Stimulated activated CD8-positive, alpha-beta memory T cell treated with anti-CD3 and anti-CD28 coated beads, Interleukin-4, amount 100 ng/mL, for 4 hours (primary cell): ENCODE data around the gene CYP11A1.
"Not testable (repeated sequence)": the region's sequence is repeated elsewhere in the genome, so short reads cannot be mapped to it uniquely, and the experiment has no call there.

Experiments
- DNase-seq, 2 donors: peaks; one replicate each; pipeline ENCODE4 v3.0.0-alpha.2; 2020; ENCODE audit warnings: low read depth in 2 of 2, low spot score in 1 of 2

Gene CYP11A1

DNA sequence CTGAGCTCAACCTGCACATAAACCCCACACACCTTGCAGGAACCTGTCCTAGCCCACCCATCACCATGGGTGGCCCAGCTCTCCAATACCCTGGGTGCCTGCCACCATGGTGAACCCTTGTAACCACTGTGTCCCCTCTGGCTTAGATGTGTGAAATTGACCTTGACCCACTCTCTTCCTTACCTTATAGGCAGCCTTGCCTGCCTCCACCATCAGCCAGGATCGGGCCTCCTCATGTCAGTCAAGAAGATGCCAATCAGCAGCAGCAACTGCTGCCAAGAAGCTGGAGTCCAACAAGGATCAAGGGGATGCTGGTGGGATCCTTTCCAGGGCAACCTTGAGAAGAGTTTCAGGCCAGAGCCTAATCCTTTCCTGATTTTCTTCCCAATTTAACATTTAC lies 8.8 kb upstream of the CYP11A1 start:
- no peak for DNase-seq

DNA sequence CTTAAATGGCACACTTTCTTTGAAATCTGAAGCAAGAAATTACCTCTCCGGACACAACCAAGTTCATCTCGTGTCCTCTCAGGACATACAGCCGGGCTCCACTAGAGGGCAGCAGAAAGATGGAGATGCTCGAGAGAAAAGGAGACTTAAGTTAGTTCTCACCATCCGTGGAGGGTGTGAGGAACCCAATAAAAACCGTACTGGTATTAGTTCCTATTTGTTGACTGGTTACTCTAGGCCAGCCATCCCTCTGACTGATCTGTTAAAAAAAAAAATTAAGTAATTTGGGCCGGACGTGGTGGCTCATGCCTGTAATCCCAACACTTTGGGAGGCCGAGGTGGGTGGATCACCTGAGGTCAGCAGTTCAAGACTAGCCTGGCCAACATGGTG lies 7.9 kb upstream of the CYP11A1 start:
- DNase-seq: peak; percentile 68 to 76

DNA sequence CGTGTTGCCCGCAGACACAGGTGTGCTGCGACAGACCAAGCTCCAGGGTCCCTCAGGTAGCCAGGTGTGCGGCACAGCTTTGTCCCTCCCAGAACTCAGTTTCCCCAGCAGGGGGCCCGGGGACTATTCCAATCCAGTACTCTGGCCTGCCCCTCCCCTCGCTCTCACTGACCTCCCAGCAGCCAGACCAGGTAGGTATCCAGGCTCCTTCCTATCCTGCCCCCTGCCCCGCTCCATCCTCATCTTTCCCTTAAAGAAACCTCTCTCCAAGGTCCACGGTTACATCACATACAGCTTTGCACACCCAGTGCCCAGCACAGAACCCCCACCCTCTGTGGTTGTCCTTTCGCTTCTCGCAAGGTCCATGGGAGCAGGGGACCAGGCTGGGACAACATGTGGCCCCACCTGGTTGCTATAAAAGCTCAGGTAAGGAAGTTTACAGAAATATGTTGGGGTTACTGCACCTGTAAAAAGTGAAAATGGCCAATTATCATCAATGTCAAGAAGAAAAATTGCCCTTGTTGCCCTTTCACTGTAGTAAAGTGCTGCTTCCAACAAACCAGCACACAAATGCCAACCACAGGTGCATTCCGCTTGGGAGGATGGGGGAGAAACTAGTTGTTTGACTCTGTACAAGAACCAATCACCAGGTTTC lies 7.3 kb upstream of the CYP11A1 start:
- DNase-seq: no peak

DNA sequence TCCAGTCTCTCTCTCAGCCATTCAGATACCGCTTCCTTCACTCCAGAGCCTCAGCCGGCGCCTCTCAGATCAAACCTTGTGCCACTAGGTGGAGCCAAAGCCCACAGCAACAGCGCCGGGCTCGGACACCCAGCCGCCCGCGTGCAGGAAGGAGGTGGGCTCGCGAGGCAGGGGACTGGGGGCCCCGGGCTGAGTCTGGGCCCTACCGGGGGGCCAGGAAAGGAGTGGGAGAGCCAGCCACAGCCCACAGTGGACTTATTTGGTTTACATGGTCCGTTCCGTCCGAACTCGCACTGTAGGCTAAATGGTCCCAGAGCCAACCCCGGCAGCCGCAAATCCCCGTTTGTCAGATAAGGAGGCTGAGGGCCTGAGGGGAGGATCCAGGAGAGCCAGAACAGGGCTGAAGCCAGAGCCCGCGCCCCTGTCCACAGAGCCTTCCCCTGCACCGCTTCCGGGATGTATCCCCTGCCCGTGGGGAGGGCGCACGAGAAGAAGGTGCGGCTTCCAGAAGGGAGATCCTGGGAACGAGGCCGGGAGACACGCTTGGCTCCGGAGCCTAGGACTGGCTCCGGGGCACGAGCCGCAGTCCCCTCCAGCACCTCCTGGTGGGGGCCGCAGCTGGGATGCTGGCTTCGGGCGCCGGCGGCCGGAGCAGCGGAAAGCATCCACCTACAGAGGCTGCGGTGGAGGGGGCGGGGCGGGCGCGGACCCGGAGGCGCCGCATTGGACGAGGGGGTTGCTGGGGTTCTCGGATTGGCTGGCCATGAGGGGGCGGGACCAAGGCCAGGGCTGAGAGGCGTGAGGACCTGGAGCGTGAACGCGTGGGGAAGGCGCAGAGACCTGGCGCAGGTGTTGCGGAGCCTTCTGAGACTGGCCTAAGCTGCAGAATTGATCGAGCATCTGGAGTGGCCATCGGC lies 6.5 kb upstream of the CYP11A1 start:
- peak; percentile 91 to 92 for DNase-seq

DNA sequence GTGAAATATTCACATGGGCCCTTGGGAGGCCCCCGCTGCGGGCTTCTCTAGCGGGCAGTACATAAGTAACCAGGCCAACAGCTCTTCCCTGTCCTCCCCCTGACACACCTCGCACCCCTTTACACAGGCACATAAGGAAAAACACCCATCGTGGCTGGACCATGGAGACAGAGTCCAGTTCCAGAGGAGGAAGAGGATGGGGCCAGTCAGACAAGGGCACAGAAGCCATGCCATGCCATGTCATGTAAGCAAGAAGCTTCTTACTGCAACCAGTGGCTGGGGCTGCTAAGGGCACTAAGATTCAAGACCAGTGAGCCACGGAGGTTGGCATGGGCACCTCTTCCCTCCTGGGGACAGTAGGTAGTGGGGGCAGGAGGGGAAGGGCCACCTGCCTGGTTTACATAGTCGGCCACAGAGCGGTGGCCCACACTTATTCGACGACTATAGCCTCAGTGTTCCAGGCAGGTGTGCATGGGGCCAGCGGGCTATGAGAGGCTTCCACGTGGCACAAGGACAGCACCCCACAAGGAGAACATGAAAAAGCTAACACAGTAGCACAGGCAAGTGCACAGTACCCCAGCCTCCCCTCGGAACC lies 5.7 kb upstream of the CYP11A1 start:
- DNase-seq: no peak

DNA sequence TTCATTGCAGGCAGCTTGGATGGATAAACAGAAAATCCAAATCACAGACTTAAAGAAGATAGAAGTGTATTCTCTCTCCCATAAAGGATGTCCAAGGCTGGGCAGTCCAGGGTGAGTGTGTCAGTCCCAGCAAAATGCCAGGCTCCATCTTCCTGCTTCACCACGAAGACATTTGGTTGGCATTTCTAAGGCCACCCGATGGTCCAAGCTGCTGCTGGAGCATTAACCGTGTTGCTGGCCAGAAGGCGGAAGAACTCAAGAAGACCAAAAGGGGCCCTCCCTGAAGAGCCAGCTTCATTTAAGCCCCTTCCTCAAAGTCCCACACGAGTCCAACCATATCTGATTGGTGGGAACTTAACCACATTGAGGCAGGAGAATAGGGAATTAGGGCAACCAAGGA lies 3.0 kb upstream of the CYP11A1 start:
- DNase-seq: no peak

DNA sequence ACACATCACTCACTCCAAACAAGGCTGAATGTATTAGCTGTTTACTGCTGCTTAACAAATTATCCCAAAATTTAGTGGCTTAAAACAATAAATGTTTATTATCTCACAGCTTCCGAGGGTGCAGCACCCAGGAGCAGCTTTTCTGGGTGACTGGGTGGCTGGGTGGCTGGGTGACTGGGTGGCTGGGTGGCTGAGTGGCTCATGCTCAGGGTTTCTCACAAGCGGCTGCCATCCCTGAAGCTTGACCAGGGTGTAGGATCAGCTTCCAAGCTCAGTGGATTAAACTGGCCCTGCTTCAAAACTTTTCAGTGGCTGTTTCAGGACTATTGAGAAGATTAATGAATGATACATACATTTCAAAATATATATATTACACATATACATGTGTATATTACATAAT lies 2.3 kb upstream of the CYP11A1 start:
- DNase-seq: no peak

DNA sequence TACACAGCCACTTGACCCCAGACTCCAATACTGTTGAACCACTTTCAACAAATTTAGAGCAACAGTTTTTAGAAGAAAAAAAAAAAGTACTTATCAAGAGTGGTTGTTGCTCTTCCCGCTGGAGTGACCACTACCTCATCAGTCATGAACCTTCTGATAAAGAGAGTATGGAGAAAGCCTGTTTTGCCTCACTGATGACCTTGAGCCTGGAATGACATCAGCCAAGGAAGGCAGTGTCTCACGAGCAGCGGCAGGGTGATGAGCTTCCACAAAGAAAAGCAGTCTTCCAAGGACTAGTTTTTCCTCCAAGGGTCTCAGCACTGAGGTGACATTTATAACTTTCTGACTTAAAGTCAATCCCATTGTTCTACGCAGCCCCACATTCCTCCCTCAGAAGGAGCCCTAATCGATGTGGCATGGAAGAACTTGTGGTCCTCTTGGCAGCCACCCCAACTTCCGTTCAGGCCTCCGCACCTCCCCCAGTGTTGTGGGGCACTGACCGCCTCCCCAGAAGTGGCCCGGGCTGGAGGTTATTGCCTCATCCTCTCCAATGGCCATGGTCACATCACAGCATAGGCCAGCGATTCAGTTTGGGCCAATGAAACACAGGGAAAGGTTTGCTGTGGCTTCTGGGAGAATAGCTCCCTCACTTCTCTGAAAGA lies 1.8 kb upstream of the CYP11A1 start:
- DNase-seq: no peak

DNA sequence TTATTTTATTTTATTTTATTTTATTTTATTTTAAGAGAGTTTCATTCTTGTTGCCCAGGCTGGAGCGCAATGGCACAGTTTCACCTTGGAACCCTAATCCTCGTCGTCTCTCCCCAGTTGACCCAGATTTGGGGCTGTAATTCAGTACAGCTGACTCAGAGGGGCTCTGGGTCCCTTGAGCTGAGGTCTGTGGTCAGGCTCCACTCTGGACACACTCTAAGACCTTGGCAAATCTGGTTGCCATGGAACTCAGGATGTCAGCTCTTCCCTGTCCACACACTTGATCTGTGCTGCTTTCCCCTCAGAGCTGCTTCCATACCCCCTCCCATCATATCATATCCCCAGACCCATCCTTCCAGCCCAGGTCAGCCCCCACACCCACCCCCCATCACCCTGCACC lies 675 bp upstream of the CYP11A1 start:
- DNase-seq: no peak

DNA sequence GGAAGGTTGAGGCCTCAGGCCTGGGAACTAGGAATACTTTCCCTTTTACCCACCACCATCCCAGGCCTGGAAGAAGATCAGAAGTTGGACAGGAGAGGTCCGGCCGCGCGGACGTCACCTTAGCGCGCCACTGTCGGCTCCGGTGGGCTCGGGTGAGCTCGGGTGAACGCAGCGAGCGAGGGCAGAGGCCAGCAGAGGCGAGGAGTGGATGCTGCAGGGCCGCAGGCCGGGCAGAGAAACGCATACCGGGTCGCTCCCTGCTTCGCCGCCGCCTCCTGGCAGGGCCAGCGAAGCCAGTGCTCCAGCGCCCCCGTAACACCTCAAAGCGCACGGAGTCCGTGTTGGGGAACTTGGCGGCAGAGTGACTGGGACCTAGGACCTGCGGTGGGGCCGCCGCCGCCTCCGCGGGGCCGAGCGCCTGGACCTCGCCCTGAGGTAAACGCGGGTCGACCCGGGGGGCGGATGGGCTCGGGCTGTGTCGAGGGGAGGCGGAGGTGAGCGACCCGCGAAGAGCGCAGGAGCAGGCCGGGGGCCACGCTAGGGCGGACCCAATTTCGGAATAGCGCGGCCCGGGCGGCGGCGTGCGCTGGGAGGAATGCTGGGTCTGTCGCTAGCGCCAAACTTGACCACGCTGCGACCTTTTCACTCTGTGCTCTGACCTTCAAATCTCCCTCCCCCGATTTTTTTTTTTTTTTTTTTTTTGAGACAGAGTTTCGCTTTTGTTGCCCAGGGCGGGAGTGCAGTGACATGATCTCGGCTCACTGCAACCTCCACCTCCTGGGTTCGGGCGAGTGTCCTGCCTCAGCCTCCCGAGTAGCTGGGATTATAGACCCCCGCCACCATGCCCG lies 1.6 kb downstream of the CYP11A1 start:
- no peak for DNase-seq

DNA sequence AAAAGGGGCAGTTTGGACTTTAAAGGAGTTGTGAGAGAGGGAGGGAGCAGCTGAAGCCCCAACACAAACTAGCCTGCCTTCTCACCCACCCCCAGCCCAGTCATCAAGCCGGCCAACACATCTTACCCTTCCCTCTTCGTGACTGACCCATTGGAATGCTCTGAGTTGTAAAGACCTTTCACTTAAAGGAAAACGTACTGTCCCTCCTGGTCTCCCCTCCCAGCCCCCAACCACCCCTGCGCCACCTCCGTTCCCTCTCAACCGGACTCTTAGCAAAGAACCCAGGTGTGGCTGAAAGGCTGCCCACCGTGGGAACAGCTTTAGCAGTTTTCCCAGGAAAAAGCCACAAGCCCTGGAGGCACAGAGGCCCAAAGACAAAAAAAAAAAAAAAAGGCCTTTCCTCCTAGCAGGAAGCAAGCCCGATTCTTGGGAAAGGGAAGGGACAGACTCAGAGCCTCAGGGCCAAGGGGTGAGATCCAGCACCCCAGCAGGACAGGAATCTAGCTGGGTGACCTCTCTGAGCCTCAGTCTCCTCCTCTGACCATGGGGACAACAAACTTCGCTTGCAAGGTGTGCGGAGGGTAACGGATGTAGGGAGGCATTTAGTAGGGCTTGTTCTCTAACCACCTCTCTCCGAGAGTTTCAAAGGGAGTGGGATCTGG lies 2.4 kb downstream of the CYP11A1 start:
- no peak for DNase-seq

DNA sequence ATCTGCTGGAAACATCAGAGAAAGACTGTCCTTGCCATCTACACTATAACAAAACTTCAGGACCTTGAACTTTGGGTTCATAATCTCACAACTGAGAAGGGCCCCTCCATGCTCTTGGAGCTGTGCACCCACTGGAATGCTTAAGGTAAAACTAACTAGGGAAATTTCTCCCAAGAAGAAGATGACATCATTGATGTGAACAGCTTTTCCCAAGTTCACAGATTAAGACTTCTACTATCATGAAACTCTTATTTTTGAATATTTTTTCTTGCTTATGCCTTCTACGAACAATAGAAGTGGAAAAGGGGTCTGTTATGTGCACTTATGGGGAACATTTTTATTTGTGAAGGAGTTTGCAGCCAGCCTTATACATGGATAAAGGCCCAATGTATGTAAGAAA lies 5.0 kb downstream of the CYP11A1 start:
- no peak for DNase-seq

DNA sequence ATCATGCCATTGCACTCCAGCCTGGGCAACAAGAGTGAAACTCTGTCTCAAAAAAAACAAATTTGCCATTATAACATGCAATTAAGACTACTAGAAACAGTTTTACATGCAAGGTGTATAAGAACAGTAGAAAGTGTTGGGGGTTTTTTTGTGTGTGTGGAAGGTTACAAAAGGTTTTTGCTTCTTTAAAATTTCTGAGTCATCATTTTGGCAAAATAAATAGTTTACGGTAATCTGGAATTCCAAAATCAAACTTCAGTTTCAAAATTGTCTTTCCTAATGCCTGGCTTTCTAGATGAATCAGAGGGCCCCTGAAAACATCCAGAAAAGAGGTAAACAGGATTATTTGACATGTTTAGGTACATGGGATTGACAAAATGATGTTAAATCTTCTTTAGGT lies 6.6 kb downstream of the CYP11A1 start:
- DNase-seq: not testable (repeated sequence)

DNA sequence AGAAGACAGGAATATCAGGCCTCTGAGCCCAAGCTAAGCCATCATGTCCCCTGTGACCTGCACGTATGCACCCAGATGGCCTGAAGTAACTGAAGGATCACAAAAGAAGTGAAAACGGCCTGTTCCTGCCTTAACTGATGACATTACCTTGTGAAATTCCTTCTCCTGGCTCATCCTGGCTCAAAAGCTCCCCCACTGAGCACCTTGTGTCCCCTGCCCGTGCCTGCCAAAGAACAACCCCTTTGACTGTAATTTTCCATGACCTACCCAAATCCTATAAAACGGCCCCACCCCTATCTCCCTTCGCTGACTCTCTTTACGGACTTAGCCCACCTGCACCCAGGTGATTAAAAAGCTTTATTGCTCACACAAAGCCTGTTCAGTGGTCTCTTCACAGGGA lies 8.1 kb downstream of the CYP11A1 start:
- not testable (repeated sequence) for DNase-seq

DNA sequence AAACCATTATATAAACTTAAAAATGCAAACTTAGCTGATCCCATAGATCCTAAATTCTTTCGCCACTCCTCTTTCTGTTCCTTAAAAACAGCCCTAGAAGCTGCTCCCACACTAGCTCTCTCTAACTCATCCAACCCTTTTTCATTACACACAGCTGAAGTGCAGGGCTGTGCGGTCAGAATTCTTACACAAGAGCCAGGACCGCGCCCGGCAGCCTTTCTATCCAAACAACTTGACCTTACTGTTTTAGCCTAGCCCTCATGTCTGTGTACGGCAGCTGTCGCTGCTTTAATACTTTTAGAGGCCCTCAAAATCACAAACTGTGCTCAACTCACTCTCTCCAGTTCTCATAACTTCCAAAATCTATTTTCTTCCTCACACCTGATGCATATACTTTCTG lies 9.9 kb downstream of the CYP11A1 start:
- not testable (repeated sequence) for DNase-seq

DNA sequence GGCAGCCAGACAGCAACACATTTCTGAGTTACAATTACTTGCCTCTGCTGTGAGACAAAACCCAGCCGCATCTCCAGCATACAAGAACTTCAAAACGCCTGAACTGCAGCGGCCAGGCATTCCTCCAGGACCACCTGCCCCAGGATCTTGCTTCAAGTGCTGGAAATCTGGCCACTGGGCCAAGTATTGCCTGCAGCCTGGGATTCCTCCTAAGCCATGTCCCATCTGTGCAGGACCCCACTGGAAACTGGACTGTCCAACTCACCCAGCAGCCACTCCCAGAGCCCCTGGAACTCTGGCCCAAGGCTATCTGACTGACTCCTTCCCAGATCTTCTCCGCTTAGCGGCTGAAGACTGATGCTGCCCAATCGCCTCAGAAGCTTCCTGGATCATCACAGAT lies 11.4 kb downstream of the CYP11A1 start:
- not testable (repeated sequence) for DNase-seq

DNA sequence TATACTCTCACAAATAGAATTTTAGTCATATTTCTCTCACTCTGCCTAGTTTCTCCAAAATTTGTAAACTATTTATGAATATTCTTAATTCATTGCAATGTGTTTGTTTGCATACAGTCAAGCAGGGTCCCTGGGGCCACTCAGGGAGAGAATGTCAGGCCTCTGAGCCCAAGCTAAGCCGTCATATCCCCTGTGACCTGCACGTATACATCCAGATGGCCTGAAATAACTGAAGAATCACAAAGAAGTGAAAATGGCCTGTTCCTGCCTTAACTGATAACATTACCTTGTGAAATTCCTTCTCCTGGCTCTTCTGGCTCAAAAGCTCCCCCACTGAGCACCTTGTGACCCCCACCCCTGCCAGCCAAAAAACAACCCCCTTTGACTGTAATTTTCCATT lies 13.5 kb downstream of the CYP11A1 start:
- not testable (repeated sequence) for DNase-seq

DNA sequence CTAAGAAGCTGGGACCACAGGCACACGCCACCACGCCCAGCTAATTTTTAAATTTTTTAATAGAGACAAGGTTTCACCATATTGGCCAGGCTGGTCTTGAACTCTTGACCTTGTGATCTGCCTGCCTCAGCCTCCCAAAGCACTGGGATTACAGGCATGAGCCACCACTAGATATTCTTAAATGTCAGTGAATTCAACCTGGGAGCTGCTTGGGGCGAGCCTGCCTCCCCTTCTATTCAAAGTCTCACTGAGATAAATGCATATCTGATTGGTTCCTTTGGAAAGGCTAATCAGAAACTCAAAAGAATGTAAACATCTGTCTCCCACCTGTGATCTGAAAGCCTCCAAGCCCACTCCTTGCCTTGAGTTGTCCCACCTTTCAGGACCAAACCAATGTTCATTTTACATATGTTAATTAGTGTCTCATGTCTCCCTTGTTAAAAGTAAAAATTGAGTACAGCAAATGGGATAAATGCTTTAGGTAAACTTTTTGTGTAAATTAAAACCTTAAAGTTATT lies 15.0 kb downstream of the CYP11A1 start:
- no peak for DNase-seq

DNA sequence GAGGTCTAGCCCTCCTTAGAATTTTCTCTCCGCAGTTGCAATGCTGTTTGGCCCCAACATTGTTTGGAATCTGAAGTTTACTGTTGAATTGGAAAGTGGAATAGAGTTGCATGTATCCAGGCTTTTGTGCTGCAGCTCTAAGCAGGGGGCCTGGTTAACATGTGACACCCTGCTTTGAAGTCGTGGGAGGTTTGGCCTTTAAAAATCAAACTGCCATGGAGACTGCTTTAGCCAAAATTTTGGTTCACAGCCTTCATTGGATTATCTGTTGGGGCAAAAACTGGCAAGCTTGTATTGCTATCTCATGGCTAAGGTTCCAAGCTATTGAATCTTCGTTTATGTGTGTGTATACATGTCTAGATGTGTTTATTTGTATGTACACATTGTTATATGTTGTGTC lies 15.8 kb downstream of the CYP11A1 start:
- no peak for DNase-seq
